Fibroblast of skin of left quadriceps (primary cell): ENCODE data around the gene BIRC2.
A peak's percentile ranks its signal among the peaks of the same experiment; 100 is the strongest.
"Not testable (repeated sequence)": the region's sequence is repeated elsewhere in the genome, so short reads cannot be mapped to it uniquely, and the experiment has no call there.

Source experiments
- DNase-seq, 2 experiments: peaks; one replicate each; pipeline ENCODE4 v3.0.0-alpha.2; 2013; ENCODE audit warnings: low read depth in 2 of 2

Gene BIRC2

DNA sequence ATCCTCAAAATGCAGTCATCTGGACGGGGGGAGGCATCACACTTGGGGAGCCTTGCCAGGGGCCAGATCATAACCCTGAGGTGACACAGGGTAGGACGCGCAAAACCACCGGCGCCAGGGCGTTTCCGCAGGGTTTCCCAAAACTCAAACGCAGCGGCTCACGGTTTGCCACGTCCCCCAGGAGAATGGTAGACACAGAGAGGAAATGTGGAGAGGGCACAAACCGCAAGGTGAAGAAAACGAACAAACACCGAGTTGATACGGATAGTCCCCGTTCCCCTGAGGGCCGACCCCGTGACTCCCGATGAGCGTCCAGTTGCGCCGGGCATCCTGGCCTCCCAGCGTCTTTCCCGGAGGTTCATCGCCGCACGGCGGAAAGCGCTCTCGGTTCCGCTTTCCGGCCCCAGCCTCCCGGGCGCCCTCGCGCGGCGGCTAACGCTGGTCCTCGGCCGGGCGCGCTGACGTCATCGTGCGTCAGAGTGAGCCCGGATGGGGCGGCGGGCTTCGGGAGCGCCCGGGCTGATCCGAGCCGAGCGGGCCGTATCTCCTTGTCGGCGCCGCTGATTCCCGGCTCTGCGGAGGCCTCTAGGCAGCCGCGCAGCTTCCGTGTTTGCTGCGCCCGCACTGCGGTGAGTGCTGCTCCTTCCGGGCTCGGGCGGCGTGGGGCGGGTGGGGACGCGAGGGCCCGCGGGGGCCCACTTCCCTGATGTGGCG lies at the start of gene BIRC2:
Gene BIRC2, plus strand, starts transcription at position 467 of the 714 bp plus-strand sequence. CDS start 2,641 bp downstream, outside the sequence.
- DNase-seq, result peak; percentile 85 to 87

GRCh38 chr11:102300837-102301236 lies 46.2 kb upstream of the BIRC2 start:
- not testable (repeated sequence) for DNase-seq

GRCh38 chr11:102302241-102302640 lies 44.8 kb upstream of the BIRC2 start:
- no peak for DNase-seq

GRCh38 chr11:102304686-102305085 lies 42.3 kb upstream of the BIRC2 start:
- no peak for DNase-seq

GRCh38 chr11:102305352-102306047 lies 41.5 kb upstream of the BIRC2 start:
- DNase-seq, result no peak

DNA sequence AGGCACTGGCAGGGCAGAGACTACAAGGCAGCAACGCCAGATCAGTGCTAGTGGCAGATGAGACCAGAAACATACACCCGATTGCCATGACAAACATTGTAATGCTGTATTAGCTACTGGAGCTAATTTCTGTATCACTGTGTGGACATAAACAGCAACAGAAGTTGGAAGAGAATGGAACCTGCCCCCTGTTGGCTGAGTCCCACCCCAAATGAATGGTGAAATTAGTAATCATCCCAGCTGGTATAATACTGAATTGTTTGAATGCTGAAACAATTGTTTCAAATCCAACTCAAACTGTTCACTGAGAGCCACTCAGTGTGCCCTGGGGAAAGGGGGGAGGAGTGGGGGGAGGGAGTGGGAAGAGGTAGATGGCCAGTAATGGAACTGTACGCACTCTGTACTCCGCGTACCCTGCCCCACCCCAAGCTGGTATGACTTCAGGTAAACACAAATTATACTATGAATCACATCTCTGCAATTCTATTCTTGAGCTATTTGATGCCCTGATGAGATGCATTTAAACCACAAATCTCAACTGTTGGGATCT lies 40.9 kb upstream of the BIRC2 start:
- no peak for DNase-seq

DNA sequence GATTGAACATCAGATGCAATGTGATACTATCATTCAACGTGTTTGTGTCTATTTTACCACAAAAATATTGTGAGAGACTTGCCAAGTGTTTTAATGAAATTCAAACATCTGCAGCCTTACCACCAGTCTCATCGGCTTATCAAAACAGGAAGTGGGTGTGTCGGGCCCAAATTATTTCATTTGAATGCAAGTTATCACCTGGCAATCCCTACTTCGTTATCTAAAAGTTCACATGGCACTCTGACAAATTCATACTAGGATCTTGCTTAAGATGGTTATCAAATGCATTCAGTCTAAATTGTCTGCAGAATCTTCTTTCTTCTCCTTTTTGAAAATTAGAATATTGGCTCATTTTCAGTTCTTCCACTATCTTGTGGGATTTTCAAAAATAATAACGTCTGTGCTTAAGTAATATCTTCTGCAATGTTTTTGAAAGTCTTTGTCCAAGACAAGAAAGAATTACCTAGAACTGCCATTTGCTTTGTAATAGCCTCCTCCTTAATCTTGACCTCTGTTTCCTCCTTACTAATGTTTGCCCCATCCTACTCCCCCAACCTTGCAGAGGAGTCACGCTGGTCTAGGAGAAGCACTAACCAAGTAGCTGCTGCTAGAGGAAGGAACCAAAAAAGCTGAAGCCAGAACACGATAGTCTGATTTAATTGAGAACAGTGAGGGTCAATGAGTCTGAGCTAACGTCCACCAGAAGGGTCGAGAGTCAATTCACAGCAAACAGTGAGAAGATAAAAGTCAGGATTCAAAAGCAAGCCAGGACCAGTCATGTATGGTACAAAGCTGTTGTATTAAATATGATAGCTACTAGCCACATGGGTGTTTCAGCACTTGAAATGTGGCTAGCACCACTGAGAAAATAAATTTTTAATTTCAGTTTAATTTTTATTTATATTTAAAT lies 39.9 kb upstream of the BIRC2 start:
- no peak for DNase-seq

GRCh38 chr11:102307727-102308038 lies 39.3 kb upstream of the BIRC2 start:
- no peak for DNase-seq

GRCh38 chr11:102309621-102310541 lies 37.1 kb upstream of the BIRC2 start:
- DNase-seq, result peak; percentile 37 to 44

DNA sequence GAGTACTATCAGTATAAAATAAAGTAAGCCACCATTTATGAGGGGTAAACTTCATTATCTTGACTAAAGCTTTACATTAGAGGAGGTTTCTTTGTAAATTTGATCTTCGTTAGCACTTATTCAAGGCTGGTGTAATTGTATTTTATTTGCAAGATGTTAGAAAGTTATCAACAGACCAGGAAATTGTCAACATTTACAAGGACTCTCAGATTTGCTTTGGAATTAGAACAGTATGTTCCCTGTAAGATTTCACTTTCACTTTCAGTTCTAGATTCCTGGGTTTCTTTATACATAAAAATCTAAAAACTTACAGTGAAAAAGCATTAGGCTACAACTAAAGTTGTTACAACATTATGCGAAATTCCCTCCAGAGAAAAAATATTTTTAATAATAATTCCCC lies 34.3 kb upstream of the BIRC2 start:
- no peak for DNase-seq

- DNase-seq, result no peak
Observed at GRCh38 chr11:102313238-102313940, 33.6 kb upstream of the BIRC2 start.

GRCh38 chr11:102314784-102315183 lies 32.2 kb upstream of the BIRC2 start:
- DNase-seq, result no peak

- no peak for DNase-seq
Observed at GRCh38 chr11:102316346-102316904, 30.6 kb upstream of the BIRC2 start.

DNA sequence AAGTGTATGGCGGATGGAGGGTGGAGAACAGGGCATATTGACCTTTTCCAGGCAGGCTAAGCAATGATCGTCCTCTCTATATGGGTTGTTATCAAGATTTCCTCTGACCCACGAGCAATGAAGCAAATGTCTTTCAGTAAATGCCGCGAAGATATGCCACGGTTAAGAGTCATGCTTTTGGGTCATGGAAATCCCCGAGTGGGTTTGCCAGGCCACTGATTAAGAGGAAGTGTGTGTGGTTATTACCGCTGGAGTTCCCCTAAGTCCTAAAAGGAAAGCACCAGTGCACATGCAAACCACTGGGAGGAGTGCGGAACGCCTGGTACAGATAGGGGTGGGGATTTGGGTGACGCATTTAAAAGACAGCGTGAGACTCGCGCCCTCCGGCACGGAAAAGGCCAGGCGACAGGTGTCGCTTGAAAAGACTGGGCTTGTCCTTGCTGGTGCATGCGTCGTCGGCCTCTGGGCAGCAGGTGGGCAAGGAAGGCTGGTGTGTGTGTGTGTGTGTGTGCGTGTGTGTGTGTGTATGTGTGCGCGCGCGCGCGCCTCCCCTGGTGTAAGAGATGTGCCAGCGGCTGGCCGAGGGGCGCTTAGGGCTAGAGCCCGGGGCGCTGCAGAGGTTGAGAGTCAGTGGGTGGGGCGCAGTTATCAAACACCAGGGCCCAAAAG lies 29.8 kb upstream of the BIRC2 start, which contains the start of gene BIRC3:
Gene BIRC3, plus strand, starts transcription at position 386 of the 669 bp plus-strand sequence. CDS start 7,026 bp downstream, outside the sequence.
- peak; percentile 44 to 47 for DNase-seq

DNA sequence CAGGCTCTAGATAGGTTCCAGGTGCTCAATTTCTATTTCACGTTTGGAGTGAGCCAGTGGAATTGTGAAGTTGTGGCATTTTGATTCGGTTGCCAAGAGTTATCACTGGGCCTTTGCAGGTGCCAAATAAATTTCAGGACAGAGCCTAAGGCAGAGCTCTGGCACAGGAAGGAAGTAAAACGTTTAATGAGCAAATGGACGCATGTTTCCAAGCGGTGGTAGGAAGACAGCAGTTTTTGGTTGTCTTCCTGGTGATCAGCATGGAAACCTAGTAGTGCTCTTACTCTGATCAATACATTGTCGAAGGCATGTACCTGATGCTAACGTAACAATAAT lies 29.3 kb upstream of the BIRC2 start:
- no peak for DNase-seq

GRCh38 chr11:102318469-102318868 lies 28.5 kb upstream of the BIRC2 start:
- no peak for DNase-seq

DNA sequence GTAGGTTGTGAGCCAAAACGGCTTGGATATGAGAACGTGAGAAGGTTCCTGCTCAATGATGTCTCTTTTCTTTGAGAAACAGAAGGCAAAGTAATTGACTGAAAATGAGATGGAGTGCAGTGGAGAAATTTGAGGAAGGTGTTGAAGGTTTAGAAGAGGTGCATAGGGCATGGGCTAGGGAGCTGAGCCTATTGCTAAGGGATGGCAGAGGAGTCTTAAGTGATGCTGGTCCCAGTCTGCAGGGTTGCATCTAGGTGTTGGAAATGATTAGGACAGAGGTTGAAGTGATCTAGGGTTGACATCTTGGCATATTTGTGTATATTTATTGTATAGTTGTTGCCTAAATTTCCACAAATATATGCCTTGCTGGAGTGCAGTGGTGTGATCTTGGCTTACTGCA lies 27.5 kb upstream of the BIRC2 start:
- DNase-seq, result no peak

DNA sequence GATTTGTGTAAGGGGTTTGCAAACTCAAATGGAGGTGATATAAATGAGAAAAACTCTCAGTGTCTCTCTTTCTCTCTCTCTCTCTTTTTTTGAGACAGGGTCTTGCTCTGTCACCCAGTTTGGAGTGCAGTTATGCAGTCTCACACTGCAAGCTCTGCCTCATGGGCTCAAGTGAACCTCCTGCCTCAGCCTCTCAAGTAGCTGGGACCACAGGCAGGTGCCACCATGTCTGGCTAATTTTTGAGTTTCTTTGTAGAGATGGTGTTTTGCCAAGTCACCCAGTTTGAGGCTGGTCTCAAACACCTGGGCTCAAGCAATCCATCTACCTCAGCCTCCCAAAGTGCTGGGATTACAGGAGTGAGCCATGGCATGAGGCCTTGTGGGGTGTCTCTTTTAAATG lies 26.8 kb upstream of the BIRC2 start:
- no peak for DNase-seq

GRCh38 chr11:102320679-102321078 lies 26.3 kb upstream of the BIRC2 start:
- DNase-seq, result no peak

- DNase-seq, result no peak
Observed at GRCh38 chr11:102322560-102322959, 24.5 kb upstream of the BIRC2 start.
